OCI-M2 (cell line): ENCODE data around the gene HLA-E.
A peak's percentile ranks its signal among the peaks of the same experiment; 100 is the strongest.
"Not testable (repeated sequence)": the region's sequence is repeated elsewhere in the genome, so short reads cannot be mapped to it uniquely, and the experiment has no call there.

Experiments used
- DNase-seq: peaks from one replicate; lab custom pipeline; 2025; ENCODE audit not compliant: unreplicated experiment; lab: John Stamatoyannopoulos, UW

HLA-E gene

DNA sequence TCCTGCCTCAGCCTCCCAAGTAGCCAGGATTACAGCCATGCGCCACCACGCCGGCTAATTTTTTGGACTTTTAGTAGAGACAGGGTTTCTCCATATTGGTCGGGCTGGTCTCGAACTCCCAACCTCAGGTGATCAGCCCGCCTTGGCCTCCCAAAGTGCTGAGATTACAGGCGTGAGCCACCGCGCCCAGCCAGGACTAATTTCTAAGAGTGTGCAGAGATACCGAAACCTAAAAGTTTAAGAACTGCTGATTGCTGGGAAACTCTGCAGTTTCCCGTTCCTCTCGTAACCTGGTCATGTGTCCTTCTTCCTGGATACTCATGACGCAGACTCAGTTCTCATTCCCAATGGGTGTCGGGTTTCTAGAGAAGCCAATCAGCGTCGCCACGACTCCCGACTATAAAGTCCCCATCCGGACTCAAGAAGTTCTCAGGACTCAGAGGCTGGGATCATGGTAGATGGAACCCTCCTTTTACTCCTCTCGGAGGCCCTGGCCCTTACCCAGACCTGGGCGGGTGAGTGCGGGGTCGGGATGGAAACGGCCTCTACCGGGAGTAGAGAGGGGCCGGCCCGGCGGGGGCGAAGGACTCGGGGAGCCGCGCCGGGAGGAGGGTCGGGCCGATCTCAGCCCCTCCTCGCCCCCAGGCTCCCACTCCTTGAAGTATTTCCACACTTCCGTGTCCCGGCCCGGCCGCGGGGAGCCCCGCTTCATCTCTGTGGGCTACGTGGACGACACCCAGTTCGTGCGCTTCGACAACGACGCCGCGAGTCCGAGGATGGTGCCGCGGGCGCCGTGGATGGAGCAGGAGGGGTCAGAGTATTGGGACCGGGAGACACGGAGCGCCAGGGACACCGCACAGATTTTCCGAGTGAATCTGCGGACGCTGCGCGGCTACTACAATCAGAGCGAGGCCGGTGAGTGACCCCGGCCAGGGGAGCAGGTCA lies at the start of gene HLA-E:
Gene HLA-E (plus strand): TSS at position 429 of the 945 bp plus-strand sequence. CDS start 23 bp downstream, at position 452.
- DNase-seq = peak; percentile 94

GRCh38 chr6:30441171-30441570 lies 48.1 kb upstream of the HLA-E start:
- no peak for DNase-seq

DNA sequence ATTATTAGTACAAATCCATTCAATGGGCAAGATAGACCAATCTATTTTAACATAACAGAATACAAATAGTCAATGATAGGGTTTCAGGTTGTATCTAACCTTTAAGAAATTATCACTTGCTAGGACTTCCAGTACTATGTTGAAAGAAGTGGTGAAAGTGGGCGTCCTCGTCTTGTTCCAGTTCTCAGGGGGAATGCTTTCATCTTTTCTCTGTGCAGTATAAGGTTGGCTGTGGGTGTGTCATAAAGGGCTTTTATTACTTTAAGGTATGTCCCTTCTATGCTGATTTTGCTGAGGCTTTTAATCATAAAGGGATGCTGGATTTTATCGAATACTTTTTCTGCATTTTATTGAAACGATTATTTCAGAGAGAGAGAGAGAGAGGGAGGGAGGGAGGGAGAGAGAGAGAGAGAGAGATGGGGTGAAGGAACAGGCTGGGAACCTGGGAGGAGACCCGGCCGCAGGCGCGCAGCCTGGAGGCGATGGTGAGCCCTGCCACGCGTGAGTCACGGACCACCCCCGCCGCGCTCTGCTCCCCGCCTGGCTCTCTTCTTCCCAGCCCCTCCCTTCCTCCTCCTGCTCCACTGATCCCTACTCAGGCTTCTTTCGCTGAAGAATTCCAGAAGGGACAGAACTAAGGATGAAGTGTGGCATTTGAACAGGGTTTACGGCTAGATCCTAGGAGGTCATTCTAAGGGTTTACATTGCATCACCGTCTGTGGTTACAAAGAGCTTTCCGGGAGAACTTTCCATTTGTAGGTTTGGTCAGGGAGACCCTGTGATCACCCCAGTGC lies 45.5 kb upstream of the HLA-E start:
- no peak for DNase-seq

DNA sequence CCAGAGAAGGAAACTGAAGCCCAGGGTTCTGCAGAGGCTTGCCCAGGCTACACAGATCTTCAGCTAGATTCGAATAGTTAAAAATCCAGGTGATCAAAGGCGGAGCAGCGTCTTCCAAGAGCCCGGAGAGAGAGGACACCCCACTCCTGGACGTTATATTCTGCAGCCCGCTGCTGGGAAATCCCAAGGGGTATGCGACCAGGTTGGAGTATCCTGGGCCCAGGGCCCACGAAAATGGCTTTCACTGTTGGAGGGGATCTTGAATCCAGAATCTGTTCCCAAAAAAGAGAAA lies 44.9 kb upstream of the HLA-E start:
- DNase-seq = no peak

DNA sequence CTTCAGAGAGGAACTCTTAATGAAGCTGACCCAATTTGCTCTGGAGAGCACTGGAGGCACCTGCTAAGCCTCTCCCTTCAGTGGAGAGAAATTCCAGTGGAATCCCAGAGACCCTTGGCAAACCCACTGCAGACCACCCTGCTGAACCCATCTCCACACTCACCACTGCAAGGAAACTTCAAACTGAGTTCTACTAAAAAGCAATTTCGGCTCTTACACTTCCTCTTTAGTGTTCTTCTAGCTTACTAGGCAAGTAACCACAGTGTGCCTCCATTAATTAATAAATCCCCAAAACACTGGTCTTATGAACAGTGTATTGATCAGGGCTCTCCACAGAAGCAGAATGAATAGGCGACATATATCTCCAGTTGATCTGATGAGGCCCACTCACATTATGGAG lies 43.0 kb upstream of the HLA-E start:
- DNase-seq = no peak

DNA sequence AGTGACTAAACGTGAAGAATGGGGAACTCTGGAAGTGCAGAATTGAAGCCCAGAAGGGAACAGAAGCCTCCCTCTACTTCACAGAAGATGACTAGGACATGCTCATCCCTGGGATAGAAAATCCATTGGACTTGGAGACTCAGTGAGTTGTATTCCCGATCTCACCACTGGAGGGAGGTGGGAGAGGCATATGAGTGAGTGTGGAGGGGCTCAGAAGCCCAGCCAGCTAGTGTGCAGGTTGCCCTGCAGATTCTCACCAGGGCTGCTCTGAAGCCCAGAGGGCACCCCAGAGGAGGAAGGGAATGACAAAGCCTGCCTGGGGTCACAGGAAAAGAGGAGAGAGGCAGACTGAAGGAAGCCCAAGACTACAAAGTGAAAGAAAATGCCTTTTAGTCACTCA lies 42.1 kb upstream of the HLA-E start:
- no peak for DNase-seq

GRCh38 chr6:30450548-30450908 lies 38.8 kb upstream of the HLA-E start:
- DNase-seq = no peak

- peak; percentile 52 for DNase-seq
Measured at GRCh38 chr6:30450909-30451841, 38.1 kb upstream of the HLA-E start.

DNA sequence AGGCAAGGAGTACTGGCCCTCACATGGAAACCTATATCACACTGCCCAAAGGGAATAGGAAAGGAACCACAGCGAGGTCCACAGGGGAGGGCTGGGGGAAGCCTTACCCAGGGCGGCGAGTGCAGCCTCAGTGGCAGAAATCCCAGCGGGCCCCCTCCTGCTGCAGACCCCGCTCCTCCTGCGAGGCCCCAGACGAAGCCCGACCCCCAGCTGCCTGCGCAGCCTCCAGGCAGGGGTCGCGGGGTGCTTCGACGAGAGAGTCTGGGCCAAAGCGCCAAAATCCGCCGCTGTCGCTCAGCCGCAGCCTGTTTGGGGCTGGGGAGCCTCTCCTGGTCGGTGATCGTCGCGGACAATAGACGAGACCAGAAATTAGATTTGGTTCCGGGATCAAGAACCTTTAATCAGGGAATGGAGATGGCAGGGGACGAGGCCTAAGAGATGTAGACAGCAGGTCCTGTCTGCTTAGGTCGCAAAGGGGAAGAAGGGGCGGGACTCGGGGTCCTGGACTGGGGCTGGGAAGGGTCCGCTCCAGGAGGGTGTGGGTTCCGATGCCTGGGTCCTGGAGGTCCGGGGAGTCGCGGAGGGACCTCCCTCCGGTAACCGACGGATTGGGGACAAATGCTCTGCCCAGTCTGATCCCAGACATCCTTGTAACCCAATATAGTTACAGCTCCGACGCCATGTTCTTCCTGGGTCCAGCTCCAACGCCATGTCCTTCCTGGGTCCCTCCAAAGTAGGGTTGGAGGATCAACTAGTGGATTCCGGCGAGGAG lies 36.4 kb upstream of the HLA-E start:
- no peak for DNase-seq

GRCh38 chr6:30453508-30454116 lies 35.7 kb upstream of the HLA-E start:
- peak; percentile 77 for DNase-seq

DNA sequence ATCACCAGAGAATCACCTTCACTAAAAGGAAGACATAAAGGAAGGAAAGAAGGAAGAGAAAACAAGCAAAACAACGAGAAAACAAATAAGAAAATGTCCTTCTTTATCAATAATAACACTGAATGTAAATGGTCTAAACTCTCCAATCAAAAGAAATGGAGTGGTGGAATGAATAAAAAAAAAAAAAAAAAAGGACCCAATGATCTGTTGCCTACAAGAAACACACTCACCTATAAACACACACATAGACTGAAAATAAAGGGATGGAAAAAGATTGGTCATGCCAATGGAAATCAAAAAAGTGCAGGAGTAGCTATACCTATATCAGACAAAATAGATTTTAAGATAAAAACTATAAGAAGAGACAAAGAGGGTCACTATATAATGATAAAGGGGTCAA lies 30.2 kb upstream of the HLA-E start:
- DNase-seq = no peak

DNA sequence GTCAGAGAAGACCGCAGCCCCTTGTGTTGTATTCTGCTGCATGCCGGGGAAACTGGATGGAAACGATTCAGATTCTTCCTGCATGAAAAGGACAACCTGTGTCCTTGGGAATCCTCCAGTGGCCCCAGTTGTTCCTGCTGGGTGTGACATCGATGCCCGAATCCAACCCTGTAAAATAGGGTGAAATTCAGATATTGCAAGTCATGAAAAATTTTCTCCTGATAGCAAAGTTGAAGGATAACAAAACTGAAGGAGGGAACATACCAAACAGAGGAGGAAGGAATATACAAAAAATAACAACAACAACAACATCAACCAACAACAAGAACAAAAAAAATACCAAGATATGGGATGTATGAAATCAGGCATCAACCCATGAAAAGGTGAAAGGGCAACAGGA lies 28.3 kb upstream of the HLA-E start:
- DNase-seq = no peak

- no peak for DNase-seq
Measured at GRCh38 chr6:30462482-30462881, 26.8 kb upstream of the HLA-E start.

DNA sequence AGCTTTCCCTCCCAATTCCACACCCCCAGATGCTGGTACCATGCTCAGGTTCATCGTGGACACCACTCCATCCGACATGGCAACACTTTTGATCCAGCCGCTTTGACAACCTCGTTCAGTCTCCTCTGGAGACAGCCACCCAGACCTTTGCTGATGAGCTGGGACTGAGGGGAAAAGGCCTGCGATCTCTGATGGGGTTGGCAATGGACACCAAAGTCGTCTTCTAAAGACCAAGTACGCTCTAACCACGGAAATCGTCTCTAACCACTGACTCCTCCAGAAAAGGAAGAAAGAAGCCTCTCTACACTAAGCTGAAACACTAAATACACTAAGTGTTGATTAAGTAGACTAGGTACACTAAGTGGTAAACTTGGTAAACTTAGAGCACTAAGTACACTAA lies 26.1 kb upstream of the HLA-E start:
- no peak for DNase-seq

DNA sequence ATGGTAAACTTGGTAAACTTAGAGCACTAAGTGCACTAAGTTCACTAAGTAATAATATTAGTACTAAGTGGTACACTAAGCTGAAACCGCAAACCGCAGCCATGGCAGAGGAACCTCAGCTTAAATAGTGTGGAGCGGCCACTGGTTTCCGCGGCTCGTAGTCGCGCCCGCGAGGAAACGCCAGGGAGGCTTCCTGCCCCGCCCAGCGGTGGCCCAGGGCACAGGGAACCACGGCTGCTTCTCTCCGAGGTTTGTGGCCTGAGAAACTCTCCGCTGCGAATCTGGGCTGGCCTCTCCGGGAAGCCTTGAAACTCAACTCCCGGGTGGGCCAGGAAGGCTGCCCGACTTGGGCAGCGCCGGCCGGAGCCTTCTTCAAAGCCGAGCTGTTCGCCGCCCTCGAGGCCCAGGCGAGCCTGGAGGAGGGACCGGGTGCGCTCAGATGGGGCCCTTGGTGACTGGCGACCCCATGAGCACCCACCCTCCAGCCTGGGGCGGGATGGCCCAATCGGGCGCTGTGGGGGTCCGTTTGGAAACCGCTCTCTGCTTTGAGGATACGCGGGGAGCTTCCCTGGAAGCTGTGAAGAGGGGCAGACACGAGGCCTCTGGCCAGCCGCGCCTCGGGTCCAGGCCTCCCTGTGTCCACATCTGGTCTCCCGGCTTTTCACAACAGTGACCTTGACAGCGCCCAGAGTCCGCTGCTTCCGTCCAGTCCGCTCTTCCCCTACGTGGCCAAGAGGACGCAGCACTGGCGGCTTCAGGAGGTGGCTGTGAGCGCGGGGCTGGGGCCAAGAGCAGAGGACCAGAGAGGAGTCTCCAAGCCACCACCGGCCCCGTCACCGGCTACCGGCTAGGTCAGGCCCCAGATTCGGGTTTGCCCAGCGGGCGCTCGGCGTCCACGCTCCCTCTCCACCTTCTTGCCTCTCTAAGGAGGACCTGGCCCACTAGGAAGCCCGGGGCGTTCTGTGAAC lies 25.4 kb upstream of the HLA-E start:
- no peak for DNase-seq

DNA sequence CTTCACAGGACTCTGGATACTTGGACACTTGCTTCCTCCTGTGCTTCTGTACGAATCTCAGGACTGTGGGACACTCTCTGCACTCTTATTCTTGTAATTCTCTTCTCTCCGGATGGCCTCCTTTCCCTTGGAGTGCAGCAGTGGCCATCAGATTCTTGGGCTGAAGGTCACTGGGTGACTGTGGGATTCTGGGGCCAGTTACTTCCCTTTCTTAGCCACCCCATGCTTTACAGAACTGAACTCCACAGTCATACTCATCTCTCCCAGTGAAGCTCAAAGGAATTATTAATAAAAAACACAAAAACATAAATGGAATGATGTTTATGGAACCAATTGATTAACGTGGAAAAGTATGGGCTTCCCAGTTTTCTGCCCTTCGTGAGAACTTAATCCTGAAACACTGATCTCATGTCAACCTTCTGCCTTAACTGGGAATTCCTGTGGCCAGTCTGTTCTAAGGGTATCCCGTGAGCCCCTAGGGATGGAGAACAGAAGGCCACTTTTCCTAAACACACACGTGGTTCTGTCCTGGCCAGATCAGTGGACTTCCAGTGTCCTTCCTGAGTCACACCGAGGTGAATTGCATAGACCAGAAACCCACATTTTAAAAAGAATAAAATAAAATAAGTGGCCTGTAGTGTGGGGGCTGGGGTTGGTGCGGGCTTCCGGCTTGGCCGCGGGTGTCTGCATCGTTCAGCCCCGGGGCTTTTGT lies 23.6 kb upstream of the HLA-E start:
- no peak for DNase-seq

- DNase-seq = no peak
Measured at GRCh38 chr6:30470968-30471367, 18.3 kb upstream of the HLA-E start.

DNA sequence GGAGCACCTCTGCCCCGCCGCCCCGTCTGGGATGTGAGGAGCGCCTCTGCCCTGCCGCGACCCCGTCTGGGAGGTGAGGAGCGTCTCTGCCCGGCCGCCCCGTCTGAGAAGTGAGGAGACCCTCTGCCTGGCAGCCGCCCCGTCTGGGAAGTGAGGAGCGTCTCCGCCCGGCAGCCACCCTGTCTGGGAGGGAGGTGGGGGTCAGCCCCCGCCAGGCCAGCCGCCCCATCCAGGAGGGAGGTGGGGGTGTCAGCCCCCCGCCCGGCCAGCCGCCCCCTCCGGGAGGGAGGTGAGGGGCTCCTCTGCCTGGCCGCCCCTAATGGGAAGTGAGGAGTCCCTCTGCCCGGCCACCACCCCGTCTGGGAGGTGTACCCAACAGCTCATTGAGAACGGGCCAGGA lies 14.2 kb upstream of the HLA-E start:
- not testable (repeated sequence) for DNase-seq
